ENCODE data around the gene GFOD1. TPM values are rescaled to one million over a fixed set of nuclear protein-coding genes. Genes with fewer than 3 reads are reported as not detected.

The GFOD1 gene
- total RNA-seq, 1 experiment from 2014 or later: 6.1 TPM

DNA sequence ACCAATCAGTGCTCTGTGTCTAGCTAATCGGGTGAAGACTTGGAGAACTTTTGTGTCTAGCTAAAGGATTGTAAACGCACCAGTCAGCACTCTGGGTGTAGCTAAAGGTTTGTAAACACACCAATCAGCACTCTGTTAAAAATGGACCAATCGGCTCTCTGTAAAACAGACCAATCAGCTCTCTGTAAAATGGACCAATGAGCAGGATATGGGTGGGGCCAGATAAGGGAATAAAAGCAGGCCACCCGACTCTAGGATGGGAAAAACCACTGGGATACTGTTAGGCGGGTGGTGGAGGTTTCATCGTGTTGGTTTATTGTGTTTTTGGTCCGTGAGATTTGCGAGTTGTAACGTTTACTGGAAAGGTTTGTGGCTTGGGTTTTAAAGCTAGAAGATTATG lies 25.5 kb upstream of the GFOD1 start:
- TF ChIP-seq, protein P1, sequence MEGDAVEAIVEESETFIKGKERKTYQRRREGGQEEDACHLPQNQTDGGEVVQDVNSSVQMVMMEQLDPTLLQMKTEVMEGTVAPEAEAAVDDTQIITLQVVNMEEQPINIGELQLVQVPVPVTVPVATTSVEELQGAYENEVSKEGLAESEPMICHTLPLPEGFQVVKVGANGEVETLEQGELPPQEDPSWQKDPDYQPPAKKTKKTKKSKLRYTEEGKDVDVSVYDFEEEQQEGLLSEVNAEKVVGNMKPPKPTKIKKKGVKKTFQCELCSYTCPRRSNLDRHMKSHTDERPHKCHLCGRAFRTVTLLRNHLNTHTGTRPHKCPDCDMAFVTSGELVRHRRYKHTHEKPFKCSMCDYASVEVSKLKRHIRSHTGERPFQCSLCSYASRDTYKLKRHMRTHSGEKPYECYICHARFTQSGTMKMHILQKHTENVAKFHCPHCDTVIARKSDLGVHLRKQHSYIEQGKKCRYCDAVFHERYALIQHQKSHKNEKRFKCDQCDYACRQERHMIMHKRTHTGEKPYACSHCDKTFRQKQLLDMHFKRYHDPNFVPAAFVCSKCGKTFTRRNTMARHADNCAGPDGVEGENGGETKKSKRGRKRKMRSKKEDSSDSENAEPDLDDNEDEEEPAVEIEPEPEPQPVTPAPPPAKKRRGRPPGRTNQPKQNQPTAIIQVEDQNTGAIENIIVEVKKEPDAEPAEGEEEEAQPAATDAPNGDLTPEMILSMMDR (conservative IDR thresholded peaks at IDR 0.05): no peak
- H3K27ac Mint-ChIP-seq: no peak overlapping the region
- no peaks in the 10 kb centered on the region for H3K9me3 ChIP-seq (ENCODE audit: control insufficient read depth, low read depth, low read length)
- H3K23ac ChIP-seq (ENCODE audit: insufficient read length, low read depth, low read length): no peak overlapping the region
- no peak overlapping the region for H3K14ac ChIP-seq (ENCODE audit: insufficient read depth, low read length)
- H3K23me2 ChIP-seq (ENCODE audit: insufficient read length, low read depth, low read length, poor library complexity, severe bottlenecking): no peaks in the 10 kb centered on the region
- no peaks in the 10 kb centered on the region for H4K20me1 ChIP-seq (ENCODE audit: control insufficient read depth, insufficient read depth, insufficient read length)
- no peak overlapping the region for H3K9ac ChIP-seq (ENCODE audit: extremely low read depth, insufficient read length, low read length)
- no peak overlapping the region for H2BK12ac ChIP-seq (ENCODE audit: insufficient read length, low read depth, low read length)
- H4K8ac ChIP-seq (replicated peaks; ENCODE audit: insufficient read length, low read depth, low read length): no peak overlapping the region
- no peaks in the 10 kb centered on the region for H3K79me2 ChIP-seq (ENCODE audit: insufficient read depth, low read length)
- peaks cover 0 to 4% of the 10 kb centered on the region in 2 experiments; a peak in 1 of 5 replicates for H3K9me3 Mint-ChIP-seq
- no peak for DNase-seq
- H3K4me1 Mint-ChIP-seq: no peaks in the 10 kb centered on the region
- H3K27ac ChIP-seq (ENCODE audit: insufficient read length, low read depth, low read length): no peak overlapping the region
- no peak overlapping the region for H4K91ac ChIP-seq (ENCODE audit: insufficient read length, low read depth, low read length)
- H3K27me3 Mint-ChIP-seq (ENCODE audit: low read depth): no peaks in the 10 kb centered on the region; the same call in none of the 2 replicates
- H2BK15ac ChIP-seq (ENCODE audit: low read depth, low read length): no peak overlapping the region
- no peak overlapping the region for H2BK120ac ChIP-seq (ENCODE audit: low read depth, low read length, poor library complexity, severe bottlenecking)
- H3K79me1 ChIP-seq (ENCODE audit: insufficient read depth, low read depth, low read length, poor library complexity, severe bottlenecking): no peaks in the 10 kb centered on the region
- H2BK5ac ChIP-seq (ENCODE audit: insufficient read length, low read length): no peak overlapping the region
- H3K4ac ChIP-seq (ENCODE audit: low read depth, low read length): no peak overlapping the region
- 0 out of 7 replicates have a peak, but pooled peaks cover 0 to 2% (median 0%) of the 10 kb centered on the region in 3 experiments for H3K36me3 Mint-ChIP-seq (ENCODE audit: insufficient read depth in 1 of 3, low read depth in 3 of 3)
- H3T11ph ChIP-seq (ENCODE audit: low read length): no peak overlapping the region
- WGBS (ENCODE audit: extremely low coverage, insufficient read length, low lambda C conversion rate): no CpG with 5 or more reads among the region's 9 CpGs
- H3K4me1 ChIP-seq (ENCODE audit: insufficient read depth, low read length): no peaks in the 10 kb centered on the region
- no peak overlapping the region for H3K4me3 Mint-ChIP-seq
- H2AFZ ChIP-seq (ENCODE audit: low read length): no peak overlapping the region
- no peaks in the 10 kb centered on the region for H3K27me3 ChIP-seq (ENCODE audit: insufficient read depth, low read length)
- H3K18ac ChIP-seq (ENCODE audit: insufficient read length, low read depth, low read length): no peak overlapping the region
- no peak overlapping the region for H2BK20ac ChIP-seq (ENCODE audit: low read depth, low read length, poor library complexity, severe bottlenecking)
- H3K56ac ChIP-seq (ENCODE audit: insufficient read length, low read depth, low read length): no peak overlapping the region
- no peak overlapping the region for H2AK5ac ChIP-seq (ENCODE audit: insufficient read length, low read length)
- no peak overlapping the region for H3K4me2 ChIP-seq (ENCODE audit: insufficient read depth, insufficient read length, low read length)
- no peak overlapping the region for H4K5ac ChIP-seq (ENCODE audit: insufficient read length, low read depth, low read length)
